HG03354 (cell line): ENCODE data around the gene PIH1D1.

Source experiments
- ATAC-seq: cut with Tn5 transposase; IDR thresholded peaks from one replicate; pipeline ENCODE4 v1.9.1; 2021; ENCODE audit warnings: mild to moderate bottlenecking; ENCODE audit not compliant: unreplicated experiment, poor library complexity, severe bottlenecking

The PIH1D1 gene

DNA sequence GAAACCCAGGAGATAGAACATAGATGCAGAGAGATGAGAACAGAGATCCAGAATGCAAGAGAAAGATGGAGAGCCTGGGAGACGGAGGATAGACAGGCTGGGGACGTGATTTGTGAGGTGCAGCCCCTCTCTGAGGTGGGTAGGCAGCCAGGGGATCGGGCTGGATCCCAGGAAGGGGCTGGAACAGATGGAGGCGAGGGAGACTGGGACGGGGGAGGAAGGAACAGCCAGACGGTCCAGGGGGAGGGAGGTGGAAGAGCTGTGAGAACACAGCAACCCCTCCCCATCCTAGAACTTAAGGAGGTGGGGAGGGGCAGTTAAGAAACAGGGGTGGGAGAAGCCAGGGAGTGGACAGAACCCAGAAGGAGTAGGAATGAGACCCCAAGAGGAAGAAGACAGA is 13.4 kb downstream of the PIH1D1 start:
- no peak for ATAC-seq

DNA sequence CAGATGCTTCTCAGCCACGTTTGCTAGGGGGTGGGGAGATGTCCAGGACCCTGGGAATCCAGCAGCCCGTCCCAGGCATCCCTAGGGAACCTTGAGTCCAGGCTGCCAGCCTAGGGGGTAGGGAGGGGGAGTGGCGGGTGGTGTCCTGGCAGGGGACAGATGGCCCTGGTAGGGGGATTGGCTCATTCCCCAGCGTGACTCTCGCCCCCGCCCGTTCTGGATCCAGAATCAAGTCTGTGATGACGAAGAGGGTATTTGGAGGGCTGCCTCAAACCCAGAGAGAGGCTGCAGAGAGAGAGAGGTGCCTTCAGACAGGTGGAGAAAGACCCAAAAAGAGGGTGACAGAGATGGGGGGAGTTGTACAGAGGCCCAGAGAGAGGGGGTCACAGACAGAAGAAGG is 14.4 kb downstream of the PIH1D1 start:
- no peak for ATAC-seq

DNA sequence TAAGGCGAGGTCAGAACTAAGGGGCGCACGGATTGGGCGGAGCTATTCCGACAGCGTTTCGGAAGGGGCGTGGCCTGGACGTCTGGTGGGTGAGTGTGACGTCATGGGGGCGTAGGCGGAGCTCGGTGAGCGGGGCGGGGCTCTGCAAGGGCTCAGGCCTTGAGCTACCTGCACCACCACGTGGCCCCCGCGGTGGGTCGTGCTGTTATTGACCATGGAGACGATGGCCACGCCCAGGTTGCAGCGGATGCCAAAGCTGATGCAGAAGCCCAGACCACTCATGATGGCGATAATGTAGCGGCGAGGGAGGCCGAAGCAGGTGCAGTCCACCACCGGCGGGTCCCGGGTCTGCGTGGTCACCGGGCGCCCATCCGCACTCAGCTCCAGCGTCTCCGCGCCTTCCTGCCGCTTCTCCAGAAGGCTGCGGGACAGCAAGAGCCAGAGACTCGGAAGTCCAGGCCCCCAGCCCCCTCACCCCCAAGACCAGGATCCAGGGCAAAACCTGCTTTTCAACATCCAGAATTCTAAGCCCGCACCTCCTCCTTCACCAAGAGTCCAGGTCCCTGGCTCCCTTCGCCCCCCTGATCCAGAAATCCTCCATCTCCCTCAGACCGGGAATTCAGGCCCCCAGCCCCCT is 15.1 kb downstream of the PIH1D1 start:
- ATAC-seq: no peak

DNA sequence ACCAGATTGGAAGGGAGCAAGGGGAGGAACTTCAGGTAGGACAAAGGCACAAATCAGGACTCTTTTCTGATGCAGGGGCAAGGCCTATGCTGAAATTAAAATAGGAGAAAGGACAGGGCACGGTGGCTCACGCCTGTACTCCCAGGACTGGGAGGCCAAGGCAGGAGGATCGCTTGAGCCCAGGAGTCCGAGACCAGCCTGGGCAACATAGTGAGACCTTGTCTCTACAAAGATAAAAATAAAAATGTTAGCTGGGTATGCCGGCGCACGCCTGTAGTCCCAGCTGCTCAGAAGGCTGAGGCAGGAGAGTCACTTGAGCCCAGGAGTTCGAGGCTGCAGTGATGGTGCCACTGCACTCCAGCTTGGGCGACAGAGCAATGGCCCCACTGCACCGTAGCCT is 15.9 kb downstream of the PIH1D1 start:
- no peak for ATAC-seq

DNA sequence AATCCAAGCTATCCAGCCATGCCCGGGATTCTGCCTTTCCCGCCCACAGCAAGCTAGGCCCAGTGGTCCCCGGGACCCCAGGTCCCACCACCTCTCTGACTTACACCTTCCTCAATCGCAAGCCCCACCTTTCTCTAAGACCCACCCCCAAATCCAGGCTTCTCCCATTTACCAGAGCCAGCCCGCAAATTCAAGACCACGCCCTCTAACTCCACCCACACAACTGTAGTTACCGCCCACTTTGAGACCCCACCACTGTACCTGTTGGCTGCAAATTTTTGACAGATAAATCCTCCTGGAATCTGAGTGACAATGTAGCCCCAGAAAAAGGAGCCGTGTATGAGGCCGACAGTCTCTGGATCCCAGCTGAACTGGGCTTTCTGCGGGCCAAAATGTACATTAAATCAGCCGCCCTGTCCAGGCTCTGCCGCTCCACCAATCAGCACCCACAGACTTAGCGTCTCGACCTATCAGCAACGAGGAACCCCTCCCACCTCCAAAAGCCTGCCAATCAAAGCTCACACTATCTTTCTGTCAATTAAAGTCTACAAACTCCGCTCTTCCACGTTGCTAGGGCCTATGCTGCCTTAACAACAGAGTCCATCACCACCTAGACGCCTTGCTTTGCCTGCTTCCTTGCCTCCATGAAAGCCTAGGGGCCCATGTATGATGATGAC is 16.6 kb downstream of the PIH1D1 start:
- no peak for ATAC-seq

DNA sequence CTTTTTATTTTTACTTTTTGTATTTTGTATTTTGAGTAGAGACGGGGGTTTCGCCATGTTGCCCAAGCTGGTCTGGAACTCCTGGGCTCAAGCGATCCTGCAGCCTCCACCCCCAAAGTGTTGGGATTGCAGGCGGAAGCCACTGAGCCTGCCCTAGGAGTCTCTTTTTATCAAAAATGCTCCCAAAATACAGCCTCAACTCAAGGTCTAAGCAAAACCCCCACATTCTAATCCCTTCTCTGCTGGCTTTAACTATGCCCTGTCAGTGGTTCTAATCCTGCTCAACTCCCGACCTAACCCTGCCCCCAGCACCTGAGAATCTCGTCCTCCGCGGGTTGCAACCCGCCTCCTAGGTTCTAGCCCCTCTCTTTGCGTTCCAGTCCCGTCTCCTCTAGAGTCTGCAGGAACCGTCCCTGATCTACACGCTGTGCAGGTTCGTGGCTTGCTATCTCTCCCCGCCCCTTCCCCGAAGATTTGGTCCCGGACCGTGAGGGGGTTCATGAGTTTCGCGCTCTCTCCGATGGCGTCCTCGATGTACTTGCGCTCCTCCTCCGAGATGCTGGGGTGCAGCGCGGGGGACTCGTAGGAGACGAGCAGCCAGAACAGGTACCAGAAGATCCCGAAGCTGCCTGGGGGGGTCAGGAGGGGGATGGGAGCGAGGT is 18.2 kb downstream of the PIH1D1 start:
- ATAC-seq: no peak

DNA sequence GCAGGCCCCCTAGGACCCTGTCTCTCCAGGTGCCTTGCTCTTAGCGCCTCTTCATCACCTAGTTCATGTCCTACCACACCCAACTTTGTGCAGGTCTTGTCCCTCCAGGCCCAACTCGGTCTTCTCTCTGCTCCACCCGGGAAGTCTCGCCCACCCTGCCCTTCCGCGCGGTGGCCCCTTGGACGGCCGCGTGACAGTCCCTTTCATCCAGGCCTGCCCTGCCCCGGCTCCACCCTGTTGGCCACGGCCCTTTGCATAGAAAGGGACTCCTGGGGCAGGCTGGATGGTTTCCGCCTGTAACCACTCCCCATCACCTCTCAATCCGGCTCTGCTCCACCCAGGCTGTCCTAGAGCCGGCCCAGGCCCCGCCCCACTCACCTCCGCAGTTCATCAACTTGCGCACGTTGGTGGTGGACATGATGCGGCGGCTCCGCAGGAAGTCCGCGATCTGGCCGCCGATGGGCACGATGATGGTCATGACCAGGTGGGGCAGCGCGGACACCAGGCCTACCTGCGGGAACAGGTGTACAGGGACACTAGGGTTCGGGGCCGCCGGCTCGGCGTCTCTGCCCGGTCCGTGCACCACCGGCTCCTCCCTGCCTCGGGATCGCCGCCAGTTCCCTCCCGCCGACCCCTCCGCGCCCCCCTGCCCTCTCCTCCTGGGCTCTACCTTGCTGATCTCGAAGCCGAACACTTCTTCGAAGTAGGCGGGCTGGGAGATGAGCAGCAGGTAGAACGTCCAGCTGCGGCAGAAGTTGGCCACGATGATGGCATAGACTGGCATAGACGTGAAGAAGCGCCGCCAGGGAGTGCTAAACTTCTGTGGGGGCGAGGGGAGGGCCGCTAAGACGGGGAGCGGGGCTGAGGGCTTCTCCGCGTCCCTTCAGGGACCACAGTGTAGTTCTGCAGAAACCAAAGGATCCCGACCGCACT is 19.2 kb downstream of the PIH1D1 start:
- ATAC-seq: no peak

DNA sequence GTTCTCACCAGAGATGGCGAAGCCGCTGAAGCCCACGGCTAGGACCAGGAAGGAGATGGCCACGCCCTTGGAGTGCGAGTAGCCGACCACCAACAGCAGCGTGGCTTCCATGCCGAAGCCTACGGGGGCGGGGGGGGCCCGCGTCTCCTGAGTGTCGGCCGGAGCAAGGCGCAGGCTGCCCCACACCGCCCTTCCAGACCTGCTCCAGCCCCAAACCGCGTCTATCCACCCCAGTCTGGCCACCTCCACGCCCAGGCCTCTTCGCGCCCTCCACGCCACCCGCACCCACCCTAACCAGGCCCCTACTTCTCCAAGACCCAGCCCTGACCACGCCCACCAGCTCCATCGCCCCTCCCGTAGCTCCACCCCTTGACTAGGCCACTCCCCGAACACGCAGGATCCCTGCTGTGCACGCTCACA is 20.3 kb downstream of the PIH1D1 start:
- ATAC-seq: no peak

DNA sequence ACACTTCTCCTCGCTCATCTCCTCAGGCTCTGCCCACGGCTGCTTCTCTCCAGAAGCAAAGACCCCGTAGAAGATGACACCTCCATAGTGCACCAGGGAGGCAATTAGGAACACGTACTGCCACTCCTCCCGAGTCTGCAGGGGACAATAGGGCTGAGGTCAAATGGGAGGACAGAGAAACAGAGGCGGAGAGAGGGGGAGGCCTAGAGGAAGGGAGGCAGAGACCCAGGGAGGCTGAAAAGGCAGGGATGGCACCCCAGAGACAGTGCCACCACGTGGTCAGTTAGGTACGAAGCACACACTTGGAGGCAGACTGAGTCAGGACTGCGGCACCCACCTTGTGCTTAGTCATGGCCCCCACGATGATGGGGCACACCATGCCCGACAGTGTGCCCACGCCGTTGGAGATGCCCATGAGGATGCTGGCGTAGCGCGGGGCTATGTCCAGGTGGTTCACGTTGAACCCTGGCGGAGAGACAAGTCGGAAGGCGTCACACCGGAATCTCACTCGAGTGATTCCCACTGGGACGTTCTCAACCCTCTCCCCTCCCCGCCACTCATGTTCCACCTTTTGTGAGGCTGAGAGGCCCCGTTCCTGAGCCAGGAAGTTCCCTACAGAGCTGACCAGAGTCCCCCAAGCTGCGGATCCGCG is 20.8 kb downstream of the PIH1D1 start:
- ATAC-seq: no peak

DNA sequence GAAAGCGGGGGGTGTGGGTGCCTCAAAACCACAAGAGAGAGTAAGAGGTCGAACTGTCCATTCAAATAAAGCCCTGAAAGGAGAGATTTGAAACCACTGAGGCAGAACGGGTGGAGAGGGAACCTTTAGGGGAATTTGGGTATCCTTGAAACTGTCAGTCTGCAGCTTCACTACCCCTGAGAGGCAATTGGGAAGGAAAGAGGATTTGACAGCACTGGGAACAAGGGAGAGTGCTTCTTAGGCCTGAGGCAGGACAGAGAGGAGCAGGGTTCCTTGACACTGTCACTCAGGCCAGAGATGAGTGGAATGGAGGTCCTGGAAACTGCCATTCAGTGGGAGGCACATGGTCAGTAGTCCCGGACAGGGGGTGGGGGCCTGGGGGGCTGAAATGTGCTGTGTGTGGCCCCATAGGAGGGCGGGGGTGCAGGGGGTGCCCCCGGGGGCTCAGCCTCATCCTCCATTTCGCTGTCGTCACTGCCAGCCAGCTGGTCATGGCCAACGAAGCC is 21.4 kb downstream of the PIH1D1 start:
- ATAC-seq: no peak

DNA sequence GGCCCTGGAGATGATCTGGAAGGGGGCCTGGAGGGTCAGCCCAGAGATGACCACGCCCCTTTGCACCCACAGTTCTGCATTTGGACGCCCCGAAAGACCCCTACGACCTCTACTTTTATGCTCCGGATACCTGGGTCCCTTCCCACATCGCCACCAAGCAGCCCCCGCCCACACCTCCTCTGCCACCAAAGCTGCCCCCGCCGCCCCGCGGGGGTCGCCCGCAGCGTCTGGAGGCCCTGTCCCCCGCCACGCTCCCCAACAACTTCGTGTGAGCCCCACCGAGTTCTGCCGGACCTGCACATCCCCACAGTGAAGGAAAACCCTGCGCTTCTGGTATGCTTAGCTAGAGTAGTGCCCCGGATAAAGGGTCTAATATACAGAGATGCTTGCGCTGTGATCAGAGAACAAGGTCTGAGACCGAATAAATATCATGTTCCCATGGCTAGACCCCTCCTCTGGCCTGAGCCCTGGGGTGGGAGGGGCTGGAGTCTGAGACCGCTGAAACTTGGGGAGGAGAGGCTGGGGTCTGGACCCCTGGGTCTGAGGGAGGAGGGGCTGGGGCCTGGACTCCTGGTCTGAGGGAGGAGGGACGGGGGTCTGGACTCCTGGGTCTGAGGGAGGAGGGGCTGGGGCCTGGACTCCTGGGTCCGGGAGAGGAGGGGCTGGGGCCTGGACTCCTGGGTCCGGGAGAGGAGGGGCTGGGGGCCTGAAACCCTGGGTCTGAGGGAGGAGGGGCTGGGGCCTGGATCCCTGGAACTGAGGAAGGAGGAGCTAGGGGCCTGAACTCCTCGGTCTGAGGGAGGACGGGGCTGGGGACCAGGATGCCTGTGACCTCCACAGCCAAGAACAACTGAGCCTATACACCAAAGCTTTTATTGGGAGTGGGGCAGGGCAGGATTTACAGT is 22.8 kb downstream of the PIH1D1 start:
- ATAC-seq: no peak

DNA sequence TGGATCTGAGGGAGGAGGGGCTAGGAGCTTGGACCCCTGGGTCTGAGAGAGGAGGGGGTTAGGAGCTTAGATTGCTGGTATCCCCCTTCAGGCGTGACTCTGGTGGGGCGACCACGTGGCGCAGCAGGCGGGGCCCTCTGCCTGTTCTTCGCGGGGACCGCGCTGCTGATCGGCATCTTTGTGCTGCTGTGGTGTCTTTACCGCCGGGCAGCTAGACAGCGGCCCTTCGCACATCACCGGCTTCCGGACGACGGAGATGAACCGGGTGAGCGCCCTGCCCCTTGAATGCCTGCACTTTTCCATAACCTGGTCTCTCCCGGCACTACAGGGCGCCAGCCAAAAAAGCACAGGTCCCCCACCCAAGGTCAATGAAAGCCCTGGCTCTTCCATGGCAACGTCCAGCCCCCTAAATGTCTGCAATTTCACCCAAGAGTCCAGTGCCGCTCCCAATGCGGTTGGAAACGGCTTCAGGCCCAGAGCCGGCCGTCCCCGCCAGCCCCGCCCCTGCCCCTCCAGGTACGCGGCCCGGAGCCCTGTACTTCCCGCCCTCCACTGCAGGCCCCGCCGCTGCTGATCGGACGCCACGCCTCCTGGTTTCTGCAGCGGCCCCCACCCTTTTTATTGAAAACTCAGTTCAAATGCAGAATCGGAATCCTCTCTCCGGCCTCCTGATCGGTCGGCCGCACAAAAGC is 23.6 kb downstream of the PIH1D1 start:
- no peak for ATAC-seq

DNA sequence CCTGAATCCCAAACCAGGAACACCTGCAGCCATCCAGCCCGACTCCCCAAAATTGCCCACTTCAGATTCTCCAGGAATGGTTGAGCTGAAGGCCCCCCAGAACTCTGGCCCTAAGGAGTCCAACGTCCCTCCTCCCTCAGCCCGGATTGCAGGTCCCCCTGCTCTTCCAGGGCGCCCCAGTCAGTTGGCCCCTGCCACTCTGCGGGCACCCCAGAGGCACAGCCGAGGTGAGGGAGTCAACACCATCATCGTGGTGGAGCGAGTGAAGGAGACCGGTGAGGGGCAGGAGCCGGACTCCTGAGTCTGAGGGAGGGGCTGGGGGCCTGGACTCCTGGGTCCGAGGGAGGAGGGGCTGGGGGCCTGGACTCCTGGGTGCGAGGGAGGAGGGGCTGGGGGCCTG is 24.3 kb downstream of the PIH1D1 start:
- ATAC-seq: no peak

DNA sequence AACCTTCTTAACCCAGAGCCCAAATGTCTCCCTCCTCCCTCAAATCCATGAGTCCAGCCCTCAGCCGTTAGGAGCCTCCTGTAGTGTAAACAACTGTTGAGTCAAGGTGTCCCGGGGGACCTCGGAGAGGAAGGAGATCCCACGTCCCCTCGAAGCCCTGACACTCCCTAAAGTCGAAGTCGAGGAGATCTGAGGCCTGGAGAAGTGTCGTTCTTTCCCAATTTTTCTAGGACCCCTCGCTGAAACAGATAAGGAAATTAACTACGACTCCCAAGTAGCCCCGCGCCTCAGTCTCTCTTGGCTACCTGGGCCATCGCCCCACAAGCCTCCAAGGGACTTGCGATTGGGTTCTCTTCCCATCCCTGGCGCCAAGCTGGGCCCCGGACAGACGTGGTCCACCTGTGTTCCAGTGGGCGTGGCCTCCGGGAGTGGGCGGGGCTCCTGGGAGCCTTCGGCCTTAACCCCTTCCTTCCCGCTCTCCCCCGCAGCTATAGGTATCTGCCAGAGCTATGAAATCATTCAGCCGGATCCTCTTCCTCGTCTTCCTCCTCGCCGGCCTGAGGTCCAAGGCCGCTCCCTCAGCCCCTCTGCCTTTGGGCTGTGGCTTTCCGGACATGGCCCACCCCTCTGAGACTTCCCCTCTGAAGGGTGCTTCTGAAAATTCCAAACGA is 25.6 kb downstream of the PIH1D1 start:
- no peak for ATAC-seq

DNA sequence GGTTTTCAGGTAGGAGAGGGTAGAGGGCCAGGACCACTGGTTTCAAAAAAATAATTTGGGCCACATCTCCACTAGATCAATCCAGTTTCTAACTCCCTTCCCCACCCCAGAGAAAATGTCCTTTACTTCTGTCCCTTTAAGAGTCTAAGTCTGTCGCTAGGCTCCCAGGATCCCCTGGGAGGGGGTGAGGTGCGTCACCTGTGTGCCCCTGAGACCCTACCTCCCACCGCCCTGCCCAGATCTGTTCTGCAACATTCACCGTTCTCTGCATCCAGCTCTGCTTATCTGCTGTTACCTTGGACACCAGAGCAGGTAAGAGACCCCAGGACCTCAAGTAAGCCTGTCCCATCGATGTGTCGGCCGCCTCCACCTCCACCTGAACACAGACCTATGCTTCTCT is 26.4 kb downstream of the PIH1D1 start, which contains the start of gene GFY:
TSS of gene GFY (plus strand) at position 211 of the 400 bp plus-strand sequence. CDS start 1,043 bp downstream, outside the sequence.
- ATAC-seq: no peak

DNA sequence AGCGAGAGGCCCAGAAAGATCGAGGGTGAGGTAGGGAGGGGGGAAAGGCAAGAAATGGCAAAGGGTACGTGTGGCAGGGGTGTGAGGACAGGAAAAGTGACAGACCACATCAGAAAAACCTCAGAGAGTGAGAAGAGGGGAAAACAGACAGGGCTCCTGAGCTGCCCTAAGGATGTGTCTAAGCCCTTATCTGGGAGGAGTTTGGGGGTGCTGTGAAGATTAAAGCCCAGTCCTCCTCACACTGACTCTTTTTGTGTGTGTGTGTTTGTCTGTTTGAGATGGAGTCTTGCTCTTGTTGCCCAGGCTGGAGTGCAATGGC is 27.7 kb downstream of the PIH1D1 start:
- ATAC-seq: no peak
